Activated naive CD4-positive, alpha-beta T cell treated with anti-CD3 and anti-CD28 coated beads for 36 hours (primary cell): ENCODE measurements around the gene C19orf44. TPM values are rescaled to one million over a fixed set of nuclear protein-coding genes. Genes with fewer than 3 reads are reported as not detected.

Experiments
- total RNA-seq, 2 experiments: library from RNA; stranded (reverse); gene quantifications; one replicate each; pipeline ENCODE4 v1.2.3, GENCODE V29; 2021

The C19orf44 gene
- total RNA-seq, 2 experiments from 2014 or later = 2.1 to 2.6 TPM

Other genes with a start within 250 kb of the C19orf44 start
- gene KLF2, start 171.6 kb upstream of the C19orf44 start, total RNA-seq = under 1 TPM; 0.22 to 0.69 TPM
- 10 to 100 TPM; 17.3 to 21.0 TPM for gene EPS15L1, start 24.4 kb upstream of the C19orf44 start, total RNA-seq
- not detected for gene CALR3, start 227 bp upstream of the C19orf44 start, total RNA-seq
- gene CHERP, start 46.0 kb downstream of the C19orf44 start, total RNA-seq = 10 to 100 TPM; 54.4 to 54.7 TPM
- gene SLC35E1, start 76.0 kb downstream of the C19orf44 start, total RNA-seq = 10 to 100 TPM; 21.7 to 22.1 TPM
- gene MED26, start 131.8 kb downstream of the C19orf44 start, total RNA-seq = 10 to 100 TPM; 11.3 to 11.9 TPM
- gene SMIM7, start 163.8 kb downstream of the C19orf44 start, total RNA-seq = 10 to 100 TPM; 51.0 to 59.2 TPM
- gene TMEM38A, start 164.7 kb downstream of the C19orf44 start, total RNA-seq = under 1 TPM; 0.49 to 0.83 TPM
- not detected for gene NWD1, start 223.5 kb downstream of the C19orf44 start, total RNA-seq